Progenitor cell of endocrine pancreas (in vitro differentiated cells): ENCODE measurements around the gene APOLD1. TPM values are rescaled to one million over a fixed set of nuclear protein-coding genes. Genes with fewer than 3 reads are reported as not detected.

ENCODE experiments used
- DNase-seq: peaks from one replicate; pipeline ENCODE4 v3.0.0; 2021; ENCODE audit warnings: low spot score; ENCODE audit not compliant: unreplicated experiment
- H3K27ac Mint-ChIP-seq: 2 replicates; pipeline ENCODE4 v1.8.0; 2021; ENCODE audit warnings: mild to moderate bottlenecking, moderate library complexity, mixed read lengths
- H3K27me3 Mint-ChIP-seq: 2 replicates; pipeline ENCODE4 v1.8.0; 2021; ENCODE audit warnings: mixed read lengths
- H3K36me3 Mint-ChIP-seq: 2 replicates; pipeline ENCODE4 v1.8.0; 2022; ENCODE audit warnings: mixed read lengths; ENCODE audit not compliant: insufficient read depth
- H3K4me1 Mint-ChIP-seq: 2 replicates; pipeline ENCODE4 v1.8.0; 2021; ENCODE audit warnings: low read depth, mixed read lengths
- H3K4me3 Mint-ChIP-seq: 2 replicates; pipeline ENCODE4 v1.8.0; 2021; ENCODE audit warnings: low read depth, mild to moderate bottlenecking, moderate library complexity, mixed read lengths
- H3K9me3 Mint-ChIP-seq: 2 replicates; pipeline ENCODE4 v1.8.0; 2021; ENCODE audit warnings: low read depth, mixed read lengths
- CTCF ChIP-seq: fragments of 200-600 bp; sonication (generic); IDR thresholded peaks from one replicate; pipeline ENCODE4 v1.5.0; 2021; ENCODE audit warnings: antibody characterized with exemption, mild to moderate bottlenecking; ENCODE audit not compliant: unreplicated experiment
- total RNA-seq: library from RNA; stranded (reverse); gene quantifications from 2 replicates; pipeline ENCODE4 v1.2.1, GENCODE V29; 2021

Gene APOLD1
- total RNA-seq, 1 donor from 2014 or later, result 5.4 TPM

GRCh38 chr12:12786351-12786705, 869 bp downstream of the APOLD1 start:
- Mint-ChIP-seq H3K27me3 (peaks cover 35% of the 10 kb centered on the region), H3K36me3 (peaks cover 6% of the 10 kb centered on the region), H3K27ac (no peak overlapping the region), H3K9me3 (peaks cover 4% of the 10 kb centered on the region), H3K4me1 (peaks cover 19% of the 10 kb centered on the region), H3K4me3 (peak overlapping the region; percentile 65)
- DNase-seq, result no peak
- no peak for TF ChIP-seq CTCF

- Mint-ChIP-seq H3K27ac (no peak overlapping the region), H3K36me3 (peaks cover 6% of the 10 kb centered on the region), H3K9me3 (peaks cover 4% of the 10 kb centered on the region), H3K27me3 (peaks cover 35% of the 10 kb centered on the region), H3K4me1 (peaks cover 26% of the 10 kb centered on the region), H3K4me3 (peak overlapping the region; percentile 65)
- TF ChIP-seq CTCF, result peak; percentile 32
- DNase-seq, result peak; percentile 61
Measured at GRCh38 chr12:12786706-12787601, 1.5 kb downstream of the APOLD1 start.

- Mint-ChIP-seq H3K4me3 (peak overlapping the region; percentile 49), H3K36me3 (peaks cover 3% of the 10 kb centered on the region), H3K27me3 (peaks cover 33% of the 10 kb centered on the region), H3K9me3 (no peaks in the 10 kb centered on the region), H3K27ac (no peak overlapping the region), H3K4me1 (peaks cover 29% of the 10 kb centered on the region)
- TF ChIP-seq CTCF, result no peak
- DNase-seq, result no peak
Measured at GRCh38 chr12:12788131-12788530, 2.7 kb downstream of the APOLD1 start.

GRCh38 chr12:12788675-12789368, 3.4 kb downstream of the APOLD1 start:
- Mint-ChIP-seq H3K4me3 (peak overlapping the region; percentile 51), H3K27me3 (peaks cover 33% of the 10 kb centered on the region), H3K36me3 (peaks cover 3% of the 10 kb centered on the region), H3K4me1 (peaks cover 29% of the 10 kb centered on the region), H3K9me3 (no peaks in the 10 kb centered on the region), H3K27ac (peak overlapping the region; percentile 82)
- no peak for DNase-seq
- TF ChIP-seq CTCF, result peak; percentile 93

GRCh38 chr12:12790956-12791355, 5.5 kb downstream of the APOLD1 start:
- H3K36me3 Mint-ChIP-seq, result peaks cover 3% of the 10 kb centered on the region
- H3K4me3 Mint-ChIP-seq, result peak overlapping the region; percentile 49
- TF ChIP-seq CTCF, result no peak
- H3K27ac Mint-ChIP-seq, result no peak overlapping the region
- no peaks in the 10 kb centered on the region for H3K9me3 Mint-ChIP-seq
- peaks cover 14% of the 10 kb centered on the region for H3K27me3 Mint-ChIP-seq
- DNase-seq, result no peak
- H3K4me1 Mint-ChIP-seq, result peaks cover 27% of the 10 kb centered on the region
